K562 (cell line): Measurements from ENCODE around the gene LRMDA. TPM values are rescaled to one million over a fixed set of nuclear protein-coding genes. Genes with fewer than 3 reads are reported as not detected.

Source experiments
- ATAC-seq: fragments of 200-7000 bp; cut with Tn5 transposase; 3 replicates; pipeline ENCODE4 v1.9.1; 2020; ENCODE audit warnings: moderate library complexity
- BruUV-seq: library from RNA; stranded (reverse); fragments of 400-500 nt; replicated peaks from 2 replicates; lab custom pipeline; 2021; lab: Mats Ljungman, UMichigan
- CTCF ChIA-PET: fragments of 300-600 bp; formaldehyde crosslinking; extraction: SDS; loops from one replicate; lab custom pipeline; 2021; ENCODE audit warnings: low intra/inter-chr PET ratio; lab: Yijun Ruan, JAX
- POLR2A ChIA-PET: fragments of 300-600, 350-650 bp; sonication (Branson Sonifier 250); formaldehyde crosslinking; extraction: SDS; loops from one replicate; lab custom pipeline; 2021; ENCODE audit warnings: antibody characterized with exemption, inconsistent platforms; lab: Yijun Ruan, JAX
- DNase-seq, 4 experiments: peaks; one replicate each; pipeline versions ENCODE4 v3.0.0 to v3.0.0-alpha.2; 2011 to 2018; ENCODE audit warnings: low spot score in 3 of 4, mixed read lengths in 3 of 4; ENCODE audit errors: extremely low read depth in 1 of 4
- FAIRE-seq: peaks from 2 replicates; lab custom pipeline; 2011; peaks lifted over from hg19 to GRCh38; lab: Jason Lieb, UNC
- H2AFZ ChIP-seq: 2 replicates; pipeline ENCODE4 v1.6.0; 2011; ENCODE audit warnings: low read depth, low read length, control low read depth, inconsistent platforms
- H3K27ac ChIP-seq: fragments of 200-600 bp; 3 replicates; pipeline ENCODE4 v1.8.0; 2011; ENCODE audit warnings: low read depth, mild to moderate bottlenecking, control low read depth, inconsistent platforms, low read length, moderate library complexity, mixed read lengths; ENCODE audit errors: extremely low read depth
- H3K27me3 ChIP-seq, 2 experiments: fragments of 300-600 bp in 1 of 2; 2 replicates in 1 of 2; 3 replicates in 1 of 2; pipeline versions ENCODE4 v1.6.0 to v1.8.0; 2011; ENCODE audit warnings: inconsistent platforms in 2 of 2, low read length in 2 of 2, mild to moderate bottlenecking in 1 of 2, mixed read lengths in 1 of 2, moderate library complexity in 1 of 2; ENCODE audit not compliant: control insufficient read depth in 2 of 2, insufficient read depth in 2 of 2
- H3K36me3 ChIP-seq: fragments of 300-600 bp; 3 replicates; pipeline ENCODE4 v1.8.0; 2011; ENCODE audit warnings: mild to moderate bottlenecking, low read length, inconsistent platforms; ENCODE audit not compliant: control insufficient read depth, insufficient read depth
- H3K4me1 ChIP-seq, 2 experiments: fragments of 200-600 bp in 1 of 2; replicated peaks in 1 of 2; 2 replicates in 1 of 2; 3 replicates in 1 of 2; pipeline versions ENCODE4 v1.5.1 to v1.8.0; 2011; ENCODE audit warnings: inconsistent platforms in 2 of 2, low read length in 2 of 2, mild to moderate bottlenecking in 1 of 2, mixed read lengths in 1 of 2, moderate library complexity in 1 of 2; ENCODE audit not compliant: control insufficient read depth in 2 of 2, insufficient read depth in 2 of 2
- H3K4me2 ChIP-seq: 2 replicates; pipeline ENCODE4 v1.6.1; 2011; ENCODE audit warnings: low read length, control low read depth, inconsistent platforms, mixed read lengths; ENCODE audit not compliant: insufficient read depth
- H3K4me3 ChIP-seq: fragments of 200-600 bp; sonication (generic), shearing (Covaris generic); 2 replicates; pipeline ENCODE4 v1.5.1; 2016; ENCODE audit warnings: control low read depth, inconsistent platforms
- H3K79me2 ChIP-seq: fragments of 200-600 bp; 3 replicates; pipeline ENCODE4 v1.8.0; 2011; ENCODE audit warnings: low read length, inconsistent platforms; ENCODE audit not compliant: control insufficient read depth, insufficient read depth
- H3K9ac ChIP-seq, 2 experiments: 2 replicates each; pipeline versions ENCODE4 v1.6.0 to v1.6.1; 2011; ENCODE audit warnings: low read depth in 2 of 2, low read length in 2 of 2, control low read depth in 1 of 2, inconsistent platforms in 1 of 2, mild to moderate bottlenecking in 1 of 2, mixed read lengths in 1 of 2; ENCODE audit not compliant: insufficient read depth in 1 of 2
- H3K9me1 ChIP-seq: one replicate; pipeline ENCODE4 v1.6.0; 2011; ENCODE audit warnings: inconsistent platforms, mild to moderate bottlenecking, low read length, moderate library complexity; ENCODE audit not compliant: control insufficient read depth, insufficient read depth
- H3K9me3 ChIP-seq: replicated peaks from 2 replicates; pipeline ENCODE4 v1.5.1; 2011; ENCODE audit warnings: low read depth, low read length, inconsistent platforms; ENCODE audit not compliant: control insufficient read depth, insufficient read depth
- H4K20me1 ChIP-seq: replicated peaks from 2 replicates; pipeline ENCODE4 v1.6.1; 2011; ENCODE audit warnings: low read length, inconsistent platforms, mixed read lengths; ENCODE audit not compliant: control insufficient read depth, insufficient read depth
- CBFA2T3 ChIP-seq: fragments of 450-650 bp; IDR thresholded peaks from 2 replicates; pipeline ENCODE4 v1.6.1; 2017
- CBX1 ChIP-seq: sonication (generic); IDR thresholded peaks from 2 replicates; pipeline ENCODE4 v1.6.1; 2016; ENCODE audit warnings: antibody characterized with exemption, low read depth, mild to moderate bottlenecking
- E2F3 ChIP-seq: fragments of 250-450 bp; sonication (Bioruptor Pico); IDR thresholded peaks from 2 replicates; pipeline ENCODE4 v1.4.0; 2020; ENCODE audit warnings: mild to moderate bottlenecking
- HNRNPL ChIP-seq: fragments of 200-400 bp; formaldehyde crosslinking; IDR thresholded peaks from 2 replicates; pipeline ENCODE4 v1.6.1; 2017; ENCODE audit warnings: low read depth, mild to moderate bottlenecking, low read length
- MIER1 ChIP-seq: fragments of 450-650 bp; IDR thresholded peaks from 2 replicates; pipeline ENCODE4 v1.6.1; 2016; ENCODE audit warnings: antibody characterized with exemption, mild to moderate bottlenecking, low read depth
- POU5F1 ChIP-seq: fragments of 150-350 bp; IDR thresholded peaks from 2 replicates; pipeline ENCODE4 v1.6.1; 2014; ENCODE audit warnings: borderline replicate concordance, low read length, low read depth, mild to moderate bottlenecking; ENCODE audit not compliant: partially characterized antibody
- TEAD1 ChIP-seq, 2 experiments: fragments of 450-650 bp in 1 of 2; sonication (generic) in 1 of 2; formaldehyde crosslinking; IDR thresholded peaks; 2 replicates each; pipeline versions ENCODE4 v1.4.0 to v1.8.0; 2020 to 2022; ENCODE audit warnings: mild to moderate bottlenecking in 2 of 2, missing genetic modification reagents in 1 of 2
- WGBS: fragments of 100-300 bp; shearing (Covaris generic); methylation state at CpG from one replicate; pipeline ENCODE4 v1.1.6; 2016; ENCODE audit warnings: low coverage, mixed read lengths; ENCODE audit not compliant: insufficient coverage; ENCODE audit errors: missing lambda C conversion rate; 5-methylcytosine and 5-hydroxymethylcytosine counted together
- in situ Hi-C: fragments of 300-500 bp; cut with MboI; formaldehyde crosslinking; loops from 4 replicates; pipeline ENCODE4 v1.15.0; 2018; ENCODE audit warnings: inconsistent platforms, mixed read lengths
- intact Hi-C: fragments of 100-400 bp; cut with micrococcal nuclease; formaldehyde crosslinking; loops from 2 replicates; pipeline ENCODE4 v1.14.2; 2022
- polyA plus RNA-seq, 8 experiments: library from polyadenylated mRNA; depleted of rRNA in 4 of 8; stranded (reverse) in 5 of 8; unstranded in 3 of 8; fragments of >200 nt; fragmentation: Nextera tagmentation in 2 of 8; fragmentation: Illumina TruSeq in 1 of 8; extraction: Ambion mirVana in 2 of 8; extraction: Trizol in 1 of 8; gene quantifications; 2 replicates each; pipeline versions ENCODE4 v1.2.1 to v1.2.3, GENCODE V29; 2011 to 2014; ENCODE audit warnings: inconsistent platforms in 1 of 8, missing spikeins in 1 of 8
- total RNA-seq, 7 experiments: library from RNA; depleted of rRNA in 6 of 7; stranded (reverse); fragments of >200 nt in 6 of 7; fragmentation: Illumina TruSeq in 2 of 7; extraction: Trizol in 2 of 7; gene quantifications; 2 replicates each; pipeline versions ENCODE4 v1.2.1 to v1.2.3, GENCODE V29; 2011 to 2021; ENCODE audit warnings: low replicate concordance in 1 of 7
- TF ChIP-seq, protein P1 (sequence below): fragments of 250-450 bp; sonication (Bioruptor Pico); IDR thresholded peaks from 2 replicates; pipeline ENCODE4 v1.4.0; 2020; ENCODE audit warnings: mild to moderate bottlenecking, moderate library complexity
- TF ChIP-seq, protein P2 (sequence below), 2 experiments: fragments of 450-650 bp; IDR thresholded peaks; 2 replicates each; pipeline ENCODE4 v1.6.1; 2016

Gene LRMDA
- total and polyA plus RNA-seq, 9 of the 15 experiments (the other 6 are each of a cell fraction or from before 2014, with no cell fraction given): 0.25 TPM; not detected in 8

- BruUV-seq: no TSS peak
- POLR2A ChIA-PET: interaction anchor here (1.0 kb wide), 1 partner anchor 46 kb away, joined by 3 read pairs; no protein-coding TSS in a partner anchor
- H3K4me1 ChIP-seq: no peaks in the 10 kb centered on the region
- H3K4me3 ChIP-seq: no peak overlapping the region
- no peaks in the 10 kb centered on the region for H3K9me3 ChIP-seq
- DNase-seq (no peak), ATAC-seq (no peak), FAIRE-seq (no peak)
- WGBS: 0% methylated on average over 1 of the region's 1 CpG
- no peaks in the 10 kb centered on the region for H3K36me3 ChIP-seq
- no peaks in the 10 kb centered on the region for H3K9me1 ChIP-seq
- H3K9ac ChIP-seq: no peak overlapping the region
- no peak overlapping the region for H2AFZ ChIP-seq
- in situ Hi-C loops: no loop called here
- no peaks in the 10 kb centered on the region for H4K20me1 ChIP-seq
- TF ChIP-seq, protein P1, sequence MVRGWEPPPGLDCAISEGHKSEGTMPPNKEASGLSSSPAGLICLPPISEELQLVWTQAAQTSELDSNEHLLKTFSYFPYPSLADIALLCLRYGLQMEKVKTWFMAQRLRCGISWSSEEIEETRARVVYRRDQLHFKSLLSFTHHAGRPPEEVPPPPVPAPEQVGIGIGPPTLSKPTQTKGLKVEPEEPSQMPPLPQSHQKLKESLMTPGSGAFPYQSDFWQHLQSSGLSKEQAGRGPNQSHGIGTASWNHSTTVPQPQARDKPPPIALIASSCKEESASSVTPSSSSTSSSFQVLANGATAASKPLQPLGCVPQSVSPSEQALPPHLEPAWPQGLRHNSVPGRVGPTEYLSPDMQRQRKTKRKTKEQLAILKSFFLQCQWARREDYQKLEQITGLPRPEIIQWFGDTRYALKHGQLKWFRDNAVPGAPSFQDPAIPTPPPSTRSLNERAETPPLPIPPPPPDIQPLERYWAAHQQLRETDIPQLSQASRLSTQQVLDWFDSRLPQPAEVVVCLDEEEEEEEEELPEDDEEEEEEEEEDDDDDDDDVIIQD: no peak
- TF ChIP-seq, protein P2, sequence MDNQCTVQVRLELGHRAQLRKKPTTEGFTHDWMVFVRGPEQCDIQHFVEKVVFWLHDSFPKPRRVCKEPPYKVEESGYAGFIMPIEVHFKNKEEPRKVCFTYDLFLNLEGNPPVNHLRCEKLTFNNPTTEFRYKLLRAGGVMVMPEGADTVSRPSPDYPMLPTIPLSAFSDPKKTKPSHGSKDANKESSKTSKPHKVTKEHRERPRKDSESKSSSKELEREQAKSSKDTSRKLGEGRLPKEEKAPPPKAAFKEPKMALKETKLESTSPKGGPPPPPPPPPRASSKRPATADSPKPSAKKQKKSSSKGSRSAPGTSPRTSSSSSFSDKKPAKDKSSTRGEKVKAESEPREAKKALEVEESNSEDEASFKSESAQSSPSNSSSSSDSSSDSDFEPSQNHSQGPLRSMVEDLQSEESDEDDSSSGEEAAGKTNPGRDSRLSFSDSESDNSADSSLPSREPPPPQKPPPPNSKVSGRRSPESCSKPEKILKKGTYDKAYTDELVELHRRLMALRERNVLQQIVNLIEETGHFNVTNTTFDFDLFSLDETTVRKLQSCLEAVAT (IDR thresholded peaks at IDR 0.05): no peak
- TF ChIP-seq TEAD1 (CRISPR knock-in tag; IDR thresholded peaks at IDR 0.05) (no peak), E2F3 (CRISPR knock-in tag) (no peak), MIER1 (no peak), CBFA2T3 (no peak), CBX1 (no peak), POU5F1 (no peak), HNRNPL (no peak)
- no peaks in the 10 kb centered on the region for H3K79me2 ChIP-seq
- H3K27me3 ChIP-seq: no peaks in the 10 kb centered on the region
- intact Hi-C loops: no loop called here
- H3K4me2 ChIP-seq: no peak overlapping the region
- no peak overlapping the region for H3K27ac ChIP-seq
- CTCF ChIA-PET: no interaction called here
Observed at GRCh38 chr10:75859141-75859540, 427.7 kb downstream of the LRMDA start.
